CD4-positive, alpha-beta T cell treated with Interleukin-17A for 1 hour (primary cell): Measurements from ENCODE around the gene C1orf87.
A peak's percentile ranks its signal among the peaks of the same experiment; 100 is the strongest.
"Not testable (repeated sequence)": the region's sequence is repeated elsewhere in the genome, so short reads cannot be mapped to it uniquely, and the experiment has no call there.

Experiments
- DNase-seq: peaks from one replicate; pipeline ENCODE4 v3.0.0-alpha.2; 2020

Gene C1orf87

GRCh38 chr1:59992040-59992820 lies 81.3 kb downstream of the C1orf87 start:
- DNase-seq: no peak

GRCh38 chr1:59990470-59990869 lies 83.1 kb downstream of the C1orf87 start:
- no peak for DNase-seq

- no peak for DNase-seq
Measured at GRCh38 chr1:59986516-59987310, 86.9 kb downstream of the C1orf87 start.

GRCh38 chr1:59985911-59986515 lies 87.6 kb downstream of the C1orf87 start:
- no peak for DNase-seq

GRCh38 chr1:59979666-59980065 lies 93.9 kb downstream of the C1orf87 start:
- no peak for DNase-seq

- DNase-seq: no peak
Measured at GRCh38 chr1:59978511-59978910, 95.1 kb downstream of the C1orf87 start.

- DNase-seq: no peak
Measured at GRCh38 chr1:59978026-59978425, 95.5 kb downstream of the C1orf87 start.

GRCh38 chr1:59977075-59977410 lies 96.5 kb downstream of the C1orf87 start:
- no peak for DNase-seq

- DNase-seq: peak; percentile 31
Measured at GRCh38 chr1:59976194-59977074, 97.1 kb downstream of the C1orf87 start.

- no peak for DNase-seq
Measured at GRCh38 chr1:59973719-59974118, 99.9 kb downstream of the C1orf87 start.

- no peak for DNase-seq
Measured at GRCh38 chr1:59972216-59972927, 101.2 kb downstream of the C1orf87 start.

GRCh38 chr1:59971464-59971911 lies 102.1 kb downstream of the C1orf87 start:
- peak; percentile 27 for DNase-seq

- DNase-seq: not testable (repeated sequence)
Measured at GRCh38 chr1:59969542-59970175, 103.9 kb downstream of the C1orf87 start.

GRCh38 chr1:59968746-59969145 lies 104.8 kb downstream of the C1orf87 start:
- DNase-seq: not testable (repeated sequence)

GRCh38 chr1:59967780-59968179 lies 105.8 kb downstream of the C1orf87 start:
- DNase-seq: no peak

- no peak for DNase-seq
Measured at GRCh38 chr1:59967141-59967697, 106.4 kb downstream of the C1orf87 start.

- DNase-seq: no peak
Measured at GRCh38 chr1:59952065-59952464, 121.5 kb downstream of the C1orf87 start.

- DNase-seq: no peak
Measured at GRCh38 chr1:59949648-59950047, 123.9 kb downstream of the C1orf87 start.

GRCh38 chr1:59948990-59949389 lies 124.6 kb downstream of the C1orf87 start:
- no peak for DNase-seq

- DNase-seq: peak; percentile 50
Measured at GRCh38 chr1:59947047-59947938, 126.3 kb downstream of the C1orf87 start.
